Peyer's patch (tissue), 4 donors: ENCODE data around the gene RRP15.

Experiments
- POLR2A ChIP-seq, 2 donors: fragments of 450-650 bp; IDR thresholded peaks; one replicate each; pipeline ENCODE4 v1.5.1; 2017; ENCODE audit warnings: antibody characterized with exemption in 2 of 2, mild to moderate bottlenecking in 2 of 2, moderate library complexity in 2 of 2
- TF ChIP-seq, protein P1 (sequence below), 6 experiments: fragments of 450-650 bp in 4 of 6; fragments of 200-600 bp in 2 of 6; sonication (generic) in 1 of 6; IDR thresholded peaks; one replicate each; pipeline ENCODE4 v1.5.1; 2017 to 2019; ENCODE audit warnings: antibody characterized with exemption in 6 of 6, mild to moderate bottlenecking in 3 of 6, moderate library complexity in 1 of 6

- no peak for TF ChIP-seq POLR2A (IDR thresholded peaks at IDR 0.05)
- TF ChIP-seq, protein P1, sequence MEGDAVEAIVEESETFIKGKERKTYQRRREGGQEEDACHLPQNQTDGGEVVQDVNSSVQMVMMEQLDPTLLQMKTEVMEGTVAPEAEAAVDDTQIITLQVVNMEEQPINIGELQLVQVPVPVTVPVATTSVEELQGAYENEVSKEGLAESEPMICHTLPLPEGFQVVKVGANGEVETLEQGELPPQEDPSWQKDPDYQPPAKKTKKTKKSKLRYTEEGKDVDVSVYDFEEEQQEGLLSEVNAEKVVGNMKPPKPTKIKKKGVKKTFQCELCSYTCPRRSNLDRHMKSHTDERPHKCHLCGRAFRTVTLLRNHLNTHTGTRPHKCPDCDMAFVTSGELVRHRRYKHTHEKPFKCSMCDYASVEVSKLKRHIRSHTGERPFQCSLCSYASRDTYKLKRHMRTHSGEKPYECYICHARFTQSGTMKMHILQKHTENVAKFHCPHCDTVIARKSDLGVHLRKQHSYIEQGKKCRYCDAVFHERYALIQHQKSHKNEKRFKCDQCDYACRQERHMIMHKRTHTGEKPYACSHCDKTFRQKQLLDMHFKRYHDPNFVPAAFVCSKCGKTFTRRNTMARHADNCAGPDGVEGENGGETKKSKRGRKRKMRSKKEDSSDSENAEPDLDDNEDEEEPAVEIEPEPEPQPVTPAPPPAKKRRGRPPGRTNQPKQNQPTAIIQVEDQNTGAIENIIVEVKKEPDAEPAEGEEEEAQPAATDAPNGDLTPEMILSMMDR (IDR thresholded peaks at IDR 0.05): no peak
These were observed 84.8 kb downstream of the RRP15 start for GRCh38 chr1:218369688-218370511.
